Left kidney (tissue), 2 donors: ENCODE data around the gene INSR. TPM values are rescaled to one million over a fixed set of nuclear protein-coding genes. Genes with fewer than 3 reads are reported as not detected.
A peak's percentile ranks its signal among the peaks of the same experiment; 100 is the strongest.
"Not testable (repeated sequence)": the region's sequence is repeated elsewhere in the genome, so short reads cannot be mapped to it uniquely, and the experiment has no call there.

Experiments
- DNase-seq: peaks from one replicate; pipeline ENCODE4 v3.0.0-alpha.2; 2013
- polyA plus RNA-seq: library from polyadenylated mRNA; unstranded; fragments of 120-200 nt; gene quantifications from one replicate; pipeline ENCODE4 v1.2.1, GENCODE V29; 2013; ENCODE audit not compliant: insufficient read length

The INSR gene
- polyA plus RNA-seq, 1 donor: 32.1 TPM

DNA sequence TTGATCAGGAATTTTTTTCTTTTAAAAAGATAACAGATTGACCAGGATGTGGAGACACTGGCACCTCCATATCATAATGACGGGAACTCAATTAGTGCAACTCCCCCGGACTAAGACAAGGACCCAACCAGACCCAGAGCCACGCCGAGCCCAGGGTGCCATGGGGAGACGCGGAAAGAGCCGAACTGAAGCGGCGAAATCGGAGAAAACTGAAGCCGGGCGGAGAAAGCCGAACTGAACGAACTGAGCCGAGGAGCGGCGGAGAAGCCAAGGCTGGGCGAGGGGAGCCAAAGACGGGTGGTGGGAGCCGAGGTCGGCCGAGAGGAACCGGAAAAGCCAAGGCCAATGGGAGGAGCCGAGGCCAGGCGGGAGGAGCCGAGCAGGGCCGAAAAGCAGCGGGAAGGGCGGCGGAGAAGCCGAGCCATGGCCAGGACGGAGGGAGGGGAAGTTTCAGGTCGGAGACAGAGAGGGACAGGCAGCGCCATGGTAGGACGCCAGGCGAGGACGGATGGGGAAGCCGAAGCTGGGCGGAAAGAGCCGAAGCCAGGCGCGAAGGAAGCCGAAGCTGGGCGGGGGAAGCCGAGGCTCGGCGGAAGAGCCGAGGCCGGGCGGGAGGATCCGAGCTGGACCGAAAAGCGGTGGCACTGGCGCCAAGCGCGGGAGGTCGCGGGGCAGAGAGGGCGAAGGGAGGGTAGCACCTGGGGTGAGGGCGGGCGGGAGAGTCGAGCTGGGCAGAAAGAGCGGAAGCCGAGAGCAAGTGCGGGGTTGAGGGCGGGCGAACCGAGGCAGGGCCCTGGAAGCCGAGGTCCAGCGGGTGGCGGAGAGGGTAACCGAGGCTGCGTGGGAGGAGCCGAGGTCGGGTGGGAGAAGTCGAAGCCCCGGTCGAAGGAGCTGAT, 195.3 kb downstream of the INSR start:
- peak; percentile 93 for DNase-seq

GRCh38 chr19:7098096-7098495, 196.1 kb downstream of the INSR start:
- no peak for DNase-seq

DNA sequence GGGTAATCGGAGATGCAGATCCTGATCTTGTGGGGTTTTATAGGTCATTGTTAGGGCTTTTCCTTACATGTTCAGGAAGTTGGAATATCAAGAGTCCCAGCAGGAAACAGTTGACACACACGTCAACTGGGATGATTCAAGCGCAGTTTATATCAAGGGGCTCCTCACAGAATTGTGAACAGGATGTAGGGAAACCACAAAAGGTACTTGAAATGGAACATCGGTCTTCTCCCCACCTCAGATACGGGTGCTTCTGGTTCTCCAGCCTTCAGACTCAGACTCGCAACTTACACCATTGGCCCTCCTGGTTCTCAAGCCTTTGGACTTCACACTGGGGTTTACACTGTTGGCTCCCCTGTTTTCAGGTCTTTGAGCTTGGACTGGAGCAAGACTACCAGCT, 205.2 kb downstream of the INSR start:
- no peak for DNase-seq

DNA sequence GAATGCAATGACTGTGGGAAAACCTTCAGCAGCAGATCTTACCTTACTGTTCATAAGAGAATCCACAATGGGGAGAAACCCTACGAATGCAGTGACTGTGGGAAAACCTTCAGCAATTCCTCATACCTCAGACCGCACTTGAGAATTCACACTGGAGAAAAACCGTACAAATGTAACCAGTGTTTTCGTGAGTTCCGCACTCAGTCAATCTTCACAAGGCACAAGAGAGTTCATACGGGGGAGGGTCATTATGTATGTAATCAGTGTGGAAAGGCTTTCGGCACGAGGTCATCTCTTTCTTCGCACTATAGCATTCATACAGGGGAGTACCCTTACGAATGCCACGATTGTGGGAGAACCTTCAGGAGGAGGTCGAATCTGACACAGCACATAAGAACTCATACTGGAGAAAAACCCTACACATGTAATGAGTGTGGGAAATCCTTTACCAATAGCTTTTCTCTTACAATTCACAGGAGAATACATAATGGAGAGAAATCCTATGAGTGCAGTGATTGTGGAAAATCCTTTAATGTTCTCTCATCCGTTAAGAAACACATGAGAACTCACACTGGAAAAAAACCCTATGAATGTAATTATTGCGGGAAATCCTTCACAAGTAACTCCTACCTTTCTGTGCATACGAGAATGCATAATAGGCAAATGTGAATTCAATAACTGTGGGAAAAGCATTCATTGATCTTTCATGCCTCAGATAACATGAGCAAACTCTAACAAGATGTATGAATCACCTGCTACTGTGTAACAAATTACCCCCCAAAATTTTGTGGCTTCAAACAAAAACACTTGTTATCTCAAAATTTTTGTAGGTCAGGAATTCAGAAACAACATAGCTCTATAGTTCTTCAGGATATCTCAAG, 210.9 kb downstream of the INSR start:
- no peak for DNase-seq

- no peak for DNase-seq
Observed at GRCh38 chr19:7078008-7078407, 216.2 kb downstream of the INSR start.

- no peak for DNase-seq
Observed at GRCh38 chr19:7076151-7076550, 218.1 kb downstream of the INSR start.

DNA sequence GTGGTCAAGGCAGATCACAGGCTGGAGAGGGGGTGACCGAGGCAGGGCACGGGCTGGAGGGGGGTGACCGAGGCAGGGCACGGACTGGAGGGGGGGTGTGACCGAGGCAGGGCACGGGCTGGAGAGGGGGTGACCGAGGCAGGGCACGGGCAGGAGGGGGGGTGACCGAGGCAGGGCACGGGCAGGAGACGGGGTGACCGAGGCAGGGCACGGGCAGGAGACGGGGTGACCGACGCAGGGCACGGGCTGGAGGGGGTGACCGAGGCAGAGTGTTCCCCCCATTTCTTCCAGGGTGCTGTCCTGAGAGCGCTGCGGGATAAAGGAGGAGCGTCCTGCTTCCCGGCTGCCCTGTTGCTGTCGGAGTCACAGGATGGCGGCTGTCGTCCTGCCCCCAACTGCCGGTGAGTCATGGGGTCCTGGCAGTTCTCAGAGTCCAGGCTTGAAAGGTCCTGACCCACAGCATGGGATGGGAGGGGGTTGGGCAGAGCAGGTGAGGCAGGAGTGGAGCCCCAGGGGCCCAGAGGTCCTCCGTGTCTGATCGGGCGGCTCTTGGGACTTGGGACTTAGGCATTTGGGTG, 219.4 kb downstream of the INSR start:
- DNase-seq: no peak

- no peak for DNase-seq
Observed at GRCh38 chr19:7072541-7072940, 221.7 kb downstream of the INSR start.

GRCh38 chr19:7069904-7070226, 224.3 kb downstream of the INSR start:
- DNase-seq: no peak

GRCh38 chr19:7069042-7069903, 224.9 kb downstream of the INSR start, which contains the start of gene ZNF557:
Gene ZNF557, plus strand, starts transcription at chr19:7069703. Its CDS starts 5,372 bp downstream, at chr19:7075075.
- peak; percentile 96 for DNase-seq

DNA sequence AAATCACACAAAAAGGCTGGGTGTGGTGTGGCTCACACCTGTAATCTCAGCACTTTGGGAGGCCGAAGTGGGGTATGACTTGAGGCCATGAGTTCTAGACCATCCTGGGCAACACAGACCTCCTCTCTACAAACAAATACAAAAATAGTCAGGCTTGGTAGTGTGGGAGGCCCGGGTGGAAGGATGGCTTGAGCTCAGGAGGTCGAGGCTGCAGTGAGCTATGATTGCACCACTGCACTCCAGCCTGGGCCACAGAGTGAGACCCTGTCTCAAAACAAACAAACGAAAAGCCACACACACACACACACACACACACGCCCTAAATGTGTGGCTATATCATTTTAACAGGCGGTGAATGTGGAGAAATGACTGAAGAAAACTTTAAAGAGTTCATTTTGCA, 225.6 kb downstream of the INSR start:
- DNase-seq: no peak

GRCh38 chr19:7067716-7068115, 226.5 kb downstream of the INSR start:
- DNase-seq: no peak

DNA sequence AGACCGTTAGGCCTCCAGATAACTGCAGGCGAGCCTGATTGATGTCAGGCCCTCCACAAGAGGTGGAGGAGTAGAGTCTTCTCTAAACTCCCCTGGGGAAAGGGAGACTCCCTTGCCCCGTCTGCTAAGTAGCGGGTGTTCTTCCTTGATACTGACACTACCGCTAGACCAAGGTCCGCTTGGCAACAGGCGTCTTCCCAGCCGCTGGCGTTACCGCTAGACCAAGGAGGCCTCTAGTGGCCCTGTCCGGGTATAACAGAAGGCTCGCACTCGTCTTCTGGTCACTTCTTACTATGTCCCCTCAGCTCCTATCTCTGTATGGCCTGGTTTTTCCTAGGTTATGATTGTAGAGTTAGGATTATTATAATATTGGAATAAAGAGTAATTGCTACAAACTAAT, 227.1 kb downstream of the INSR start:
- DNase-seq: not testable (repeated sequence)

DNA sequence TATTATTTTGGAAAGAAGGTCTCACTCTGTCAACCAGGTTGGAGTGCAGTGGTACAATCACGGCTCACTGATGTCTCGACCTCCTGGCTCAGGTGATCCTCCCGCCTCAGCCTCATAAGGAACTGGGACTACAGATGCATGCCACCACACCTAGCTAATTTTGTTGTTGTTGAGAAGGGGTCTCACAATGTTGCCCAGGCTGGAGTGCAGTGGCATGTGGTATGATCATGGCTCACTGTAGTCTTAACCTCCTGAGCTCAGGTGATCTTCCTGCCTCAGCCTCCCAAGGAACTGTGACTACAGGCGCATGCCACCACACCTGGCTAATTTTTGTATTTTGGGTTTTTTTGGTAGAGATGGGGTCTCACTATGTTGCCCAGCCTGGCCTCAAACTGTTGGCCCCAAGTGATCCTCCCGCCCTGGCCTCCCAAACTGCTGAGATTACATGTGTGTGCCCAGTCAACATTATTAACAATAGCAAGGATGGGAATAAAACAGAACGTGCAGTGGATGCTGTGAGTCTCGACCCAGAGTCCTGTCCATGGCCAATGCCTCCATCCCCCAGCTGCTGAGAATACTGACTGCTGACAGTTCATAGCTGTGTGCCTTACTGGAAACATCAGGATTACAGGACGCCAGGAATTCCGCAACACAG, 230.3 kb downstream of the INSR start:
- no peak for DNase-seq

DNA sequence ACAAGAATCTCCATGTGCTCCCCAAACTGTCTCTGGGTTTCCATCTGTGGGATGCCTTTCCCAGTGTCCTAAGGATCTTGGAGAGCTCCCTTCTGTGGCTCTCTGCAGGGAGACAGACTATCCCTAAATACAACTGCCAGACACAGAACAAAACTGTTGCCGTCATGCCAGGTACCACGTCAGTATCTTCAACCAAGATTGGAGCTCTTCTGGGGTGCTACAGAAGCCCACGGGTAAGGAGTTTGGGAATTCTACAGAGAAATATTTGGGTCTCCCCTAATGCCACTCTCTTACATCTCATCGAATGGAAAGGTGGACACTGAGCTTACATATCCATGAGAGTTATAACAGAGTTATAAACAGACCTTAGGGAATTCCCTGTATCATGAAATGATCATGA, 230.9 kb downstream of the INSR start:
- DNase-seq: no peak

Other genes with a start within 250 kb of the INSR start
- gene MBD3L2, start 245.1 kb downstream of the INSR start, polyA plus RNA-seq: not detected
- gene MBD3L3, start 235.7 kb downstream of the INSR start, polyA plus RNA-seq: not detected
- 11.7 TPM for gene ZNF557, start 224.7 kb downstream of the INSR start, polyA plus RNA-seq
- gene ARHGEF18, start 54.5 kb upstream of the INSR start, polyA plus RNA-seq: 26.6 TPM
- 4.3 TPM for gene PEX11G, start 194.6 kb upstream of the INSR start, polyA plus RNA-seq
- 34.6 TPM for gene ZNF358, start 221.7 kb upstream of the INSR start, polyA plus RNA-seq
- 17.0 TPM for gene MCOLN1, start 228.2 kb upstream of the INSR start, polyA plus RNA-seq
- 35.1 TPM for gene PNPLA6, start 241.3 kb upstream of the INSR start, polyA plus RNA-seq